Skeletal muscle tissue (tissue), 4 donors: Measurements from ENCODE around the gene L3MBTL4. TPM values are rescaled to one million over a fixed set of nuclear protein-coding genes. Genes with fewer than 3 reads are reported as not detected.

Source experiments
- H3K27ac ChIP-seq: one replicate; pipeline ENCODE4 v1.7.0; 2013; ENCODE audit warnings: mild to moderate bottlenecking, low read depth, low read length, inconsistent platforms
- H3K27me3 ChIP-seq, 3 donors: one replicate each; pipeline ENCODE4 v1.7.0; 2013; ENCODE audit warnings: low read length in 3 of 3; ENCODE audit not compliant: control insufficient read depth in 3 of 3, insufficient read depth in 3 of 3
- H3K36me3 ChIP-seq, 3 donors: one replicate each; pipeline ENCODE4 v1.7.0; 2013; ENCODE audit warnings: low read length in 3 of 3; ENCODE audit not compliant: control insufficient read depth in 3 of 3, insufficient read depth in 3 of 3
- H3K4me1 ChIP-seq, 3 donors: one replicate each; pipeline ENCODE4 v1.7.0; 2013; ENCODE audit warnings: low read length in 3 of 3, mild to moderate bottlenecking in 3 of 3; ENCODE audit not compliant: control insufficient read depth in 3 of 3, insufficient read depth in 3 of 3
- H3K4me3 ChIP-seq, 3 donors: one replicate each; pipeline ENCODE4 v1.7.0; 2013; ENCODE audit warnings: low read length in 3 of 3
- H3K9ac ChIP-seq, 3 donors: one replicate each; pipeline ENCODE4 v1.7.0; 2013; ENCODE audit warnings: low read length in 3 of 3, mild to moderate bottlenecking in 3 of 3, moderate library complexity in 2 of 3, low read depth in 1 of 3
- H3K9me3 ChIP-seq, 3 donors: one replicate each; pipeline ENCODE4 v1.7.0; 2013; ENCODE audit warnings: low read length in 3 of 3; ENCODE audit not compliant: control insufficient read depth in 3 of 3
- total RNA-seq: library from RNA; depleted of rRNA; stranded (reverse); fragments of >200 nt; gene quantifications from one replicate; pipeline ENCODE4 v1.2.3, GENCODE V29; 2014
- donor health status: Osteomylitis.

The L3MBTL4 gene
- total RNA-seq, 1 donor from 2014 or later, result 5.2 TPM

DNA sequence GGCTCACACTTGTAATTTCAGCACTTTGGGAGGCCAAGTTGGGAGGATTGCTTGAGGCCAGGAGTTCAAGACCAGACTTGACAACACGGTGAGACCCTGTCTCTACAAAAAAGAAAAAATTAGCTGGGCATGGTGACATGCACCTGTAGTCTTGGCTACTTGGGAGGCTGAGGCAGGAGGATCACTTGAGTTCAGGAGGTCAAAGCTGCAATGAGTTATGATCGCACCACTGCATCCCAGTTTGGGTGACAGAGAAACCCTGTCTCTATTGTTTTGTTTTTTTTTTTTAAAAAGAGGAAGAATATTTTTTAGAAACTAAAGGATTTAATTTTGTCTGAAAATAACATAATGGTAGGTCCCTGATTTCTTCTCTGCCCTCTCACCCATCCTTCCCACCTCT lies 440.0 kb downstream of the L3MBTL4 start:
- Histone ChIP-seq H3K36me3 (no peaks in the 10 kb centered on the region), H3K27me3 (no peaks in the 10 kb centered on the region), H3K4me3 (no peak overlapping the region), H3K27ac (no peak overlapping the region), H3K9me3 (no peaks in the 10 kb centered on the region), H3K4me1 (no peaks in the 10 kb centered on the region), H3K9ac (no peak overlapping the region)

DNA sequence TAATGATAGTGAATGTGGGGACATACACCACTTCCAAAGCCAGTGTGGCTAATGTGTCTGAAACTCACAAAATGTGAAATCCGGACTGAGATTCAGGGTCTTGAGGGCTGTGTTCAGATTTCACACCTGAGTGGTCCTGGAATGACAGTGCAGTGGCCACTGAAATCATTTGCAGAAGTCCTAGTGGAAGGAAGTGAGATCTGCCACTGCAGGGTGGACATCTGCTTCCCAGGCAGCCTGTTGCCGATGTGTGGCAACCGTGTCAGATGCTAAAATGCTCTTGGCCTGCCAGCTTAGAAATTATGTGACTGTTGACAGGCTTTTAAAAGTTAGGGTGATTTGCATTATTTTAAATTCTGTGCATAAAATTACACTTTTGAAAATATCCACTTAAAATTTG lies 441.6 kb downstream of the L3MBTL4 start:
- Histone ChIP-seq H3K27ac (no peak overlapping the region), H3K4me1 (no peaks in the 10 kb centered on the region), H3K4me3 (no peak overlapping the region), H3K27me3 (no peaks in the 10 kb centered on the region), H3K36me3 (no peaks in the 10 kb centered on the region), H3K9ac (no peak overlapping the region), H3K9me3 (no peaks in the 10 kb centered on the region)

DNA sequence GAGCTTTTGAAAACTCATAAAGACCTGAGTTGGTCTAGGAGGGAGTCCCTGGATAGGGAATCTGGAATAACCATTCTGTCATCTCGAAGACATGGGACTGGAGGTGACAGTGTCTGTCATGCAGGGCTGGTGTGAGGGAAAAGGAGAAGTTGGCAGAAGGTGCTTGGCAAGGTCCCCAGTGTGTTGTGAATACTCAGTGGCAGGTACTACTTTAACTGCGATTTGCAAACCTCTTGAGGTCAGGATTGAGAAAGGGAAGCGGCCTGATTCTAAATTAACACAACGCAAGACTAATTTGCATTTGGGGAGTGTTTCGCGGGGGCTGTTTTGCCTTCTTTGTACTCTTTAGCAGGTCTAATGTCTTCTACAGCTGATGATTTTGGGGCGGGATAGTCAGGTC lies 442.4 kb downstream of the L3MBTL4 start:
- Histone ChIP-seq H3K27me3 (no peaks in the 10 kb centered on the region), H3K4me1 (no peaks in the 10 kb centered on the region), H3K9me3 (no peaks in the 10 kb centered on the region), H3K27ac (no peak overlapping the region), H3K36me3 (no peaks in the 10 kb centered on the region), H3K4me3 (no peak overlapping the region), H3K9ac (no peak overlapping the region)

DNA sequence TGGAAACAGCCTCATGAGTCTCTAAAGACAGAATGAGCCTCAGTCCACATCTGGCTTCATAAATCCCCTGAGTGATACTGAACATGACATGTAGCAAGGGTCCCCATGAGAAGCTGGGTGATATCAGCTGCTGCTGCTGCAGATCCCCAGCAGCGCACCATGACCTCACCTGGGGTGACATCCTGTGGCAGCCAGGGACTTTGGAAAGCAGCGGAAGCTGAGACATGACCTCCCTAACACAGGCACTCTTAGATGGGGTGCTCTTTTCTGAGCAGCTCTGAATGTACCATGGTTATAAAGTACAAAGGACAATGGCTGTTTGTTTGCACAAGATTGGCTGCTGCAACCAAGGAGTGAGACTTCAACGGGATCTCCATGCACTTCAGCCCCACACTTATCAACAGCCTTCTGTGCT lies 444.7 kb downstream of the L3MBTL4 start:
- Histone ChIP-seq H3K4me1 (peaks cover 0 to 4% (median 0%) of the 10 kb centered on the region in 3 donors), H3K4me3 (no peak overlapping the region), H3K36me3 (no peaks in the 10 kb centered on the region), H3K27me3 (no peaks in the 10 kb centered on the region), H3K9me3 (no peaks in the 10 kb centered on the region), H3K27ac (no peak overlapping the region), H3K9ac (no peak overlapping the region)

GRCh38 chr18:5969355-5969988 lies 445.2 kb downstream of the L3MBTL4 start:
- Histone ChIP-seq H3K36me3 (no peaks in the 10 kb centered on the region), H3K27ac (no peak overlapping the region), H3K9ac (no peak overlapping the region), H3K4me3 (no peak overlapping the region), H3K27me3 (no peaks in the 10 kb centered on the region), H3K4me1 (peaks cover 0 to 4% (median 0%) of the 10 kb centered on the region in 3 donors), H3K9me3 (no peaks in the 10 kb centered on the region)

DNA sequence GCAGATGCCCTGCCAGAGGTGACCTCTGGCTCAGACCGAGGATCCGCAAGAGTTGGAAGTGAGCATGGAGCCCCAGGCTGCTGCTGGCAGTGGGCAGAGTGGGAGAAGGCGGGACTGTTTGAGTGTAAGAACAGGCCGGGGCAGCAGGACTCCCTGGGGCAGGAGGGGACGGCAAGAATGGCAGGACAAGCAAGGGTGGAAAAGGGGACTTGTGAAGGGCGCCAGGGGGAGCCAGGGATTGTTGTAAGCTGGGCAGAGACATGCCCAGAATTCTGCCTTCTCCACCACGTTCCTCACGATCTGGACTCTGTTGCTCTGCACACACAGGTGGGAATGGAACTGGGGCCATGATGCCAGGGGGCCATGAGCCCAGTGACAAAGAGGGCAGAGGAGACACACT lies 447.0 kb downstream of the L3MBTL4 start:
- Histone ChIP-seq H3K4me1 (peaks cover 2 to 14% (median 4%) of the 10 kb centered on the region in 3 donors), H3K4me3 (no peak overlapping the region), H3K27me3 (no peaks in the 10 kb centered on the region), H3K9me3 (no peaks in the 10 kb centered on the region), H3K36me3 (no peaks in the 10 kb centered on the region), H3K27ac (no peak overlapping the region), H3K9ac (no peak overlapping the region)

DNA sequence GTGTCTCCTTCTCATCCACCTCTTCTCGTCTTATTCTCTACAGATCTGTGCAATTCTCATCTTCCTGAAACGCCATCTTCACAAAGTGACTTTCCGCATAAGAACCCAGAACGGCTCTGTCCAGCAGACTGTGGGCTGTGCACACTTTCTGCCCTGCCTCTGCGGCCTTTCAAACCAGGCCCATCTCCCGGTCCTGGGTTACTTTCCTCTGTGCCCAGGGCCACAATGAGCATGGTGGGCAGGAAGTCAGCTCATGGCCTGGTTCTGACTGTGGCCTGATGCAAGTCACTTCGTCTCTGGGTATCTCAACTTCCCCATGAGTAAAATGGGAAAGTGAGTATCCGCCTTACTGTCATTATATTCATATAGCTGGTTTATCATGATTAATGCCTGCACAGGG lies 447.7 kb downstream of the L3MBTL4 start:
- Histone ChIP-seq H3K36me3 (no peaks in the 10 kb centered on the region), H3K4me3 (no peak overlapping the region), H3K9me3 (no peaks in the 10 kb centered on the region), H3K4me1 (peaks cover 5 to 20% (median 9%) of the 10 kb centered on the region in 3 donors), H3K27me3 (no peaks in the 10 kb centered on the region), H3K27ac (no peak overlapping the region), H3K9ac (no peak overlapping the region)

GRCh38 chr18:5966514-5966913 lies 448.2 kb downstream of the L3MBTL4 start:
- peaks cover 5 to 25% (median 9%) of the 10 kb centered on the region in 3 donors for H3K4me1 ChIP-seq
- no peaks in the 10 kb centered on the region for H3K36me3 ChIP-seq
- H3K9ac ChIP-seq, result no peak overlapping the region
- no peak overlapping the region for H3K27ac ChIP-seq
- H3K4me3 ChIP-seq, result no peak overlapping the region
- H3K27me3 ChIP-seq, result no peaks in the 10 kb centered on the region
- no peaks in the 10 kb centered on the region for H3K9me3 ChIP-seq

- H3K4me1 ChIP-seq, result peaks cover 5 to 25% (median 9%) of the 10 kb centered on the region in 3 donors
- no peaks in the 10 kb centered on the region for H3K27me3 ChIP-seq
- H3K9ac ChIP-seq, result no peak overlapping the region
- no peaks in the 10 kb centered on the region for H3K9me3 ChIP-seq
- H3K27ac ChIP-seq, result no peak overlapping the region
- no peak overlapping the region for H3K4me3 ChIP-seq
- H3K36me3 ChIP-seq, result no peaks in the 10 kb centered on the region
Measured at GRCh38 chr18:5964996-5965395, 449.7 kb downstream of the L3MBTL4 start.

- no peak overlapping the region for H3K9ac ChIP-seq
- no peak overlapping the region for H3K4me3 ChIP-seq
- H3K36me3 ChIP-seq, result no peaks in the 10 kb centered on the region
- H3K4me1 ChIP-seq, result peaks cover 5 to 25% (median 9%) of the 10 kb centered on the region in 3 donors
- no peak overlapping the region for H3K27ac ChIP-seq
- no peaks in the 10 kb centered on the region for H3K27me3 ChIP-seq
- H3K9me3 ChIP-seq, result no peaks in the 10 kb centered on the region
Measured at GRCh38 chr18:5964596-5964995, 450.1 kb downstream of the L3MBTL4 start.
